DND-41 (cell line): ENCODE measurements around the gene EPHX1.

ENCODE experiments used
- ATAC-seq: fragments of 200-7000 bp; cut with Tn5 transposase; 3 replicates; pipeline ENCODE4 v1.9.1; 2021; ENCODE audit warnings: low read depth; ENCODE audit not compliant: insufficient read depth
- DNase-seq: peaks from one replicate; pipeline ENCODE4 v3.0.0-alpha.2; 2020
- H2AFZ ChIP-seq: 2 replicates; pipeline ENCODE4 v1.6.0; 2012; ENCODE audit warnings: low read depth, low read length
- H3K27ac ChIP-seq: 2 replicates; pipeline ENCODE4 v1.5.1; 2012; ENCODE audit warnings: low read length, inconsistent platforms
- H3K27me3 ChIP-seq: fragments of 200-600 bp; sonication (generic); 2 replicates; pipeline ENCODE4 v1.6.0; 2012; ENCODE audit warnings: low read length, mild to moderate bottlenecking, inconsistent platforms; ENCODE audit not compliant: insufficient read depth, poor library complexity
- H3K36me3 ChIP-seq: 2 replicates; pipeline ENCODE4 v1.5.1; 2012; ENCODE audit warnings: low read length, inconsistent platforms; ENCODE audit not compliant: insufficient read depth
- H3K4me1 ChIP-seq: 2 replicates; pipeline ENCODE4 v1.5.1; 2012; ENCODE audit warnings: mild to moderate bottlenecking, low read length; ENCODE audit not compliant: insufficient read depth
- H3K4me2 ChIP-seq: 2 replicates; pipeline ENCODE4 v1.6.0; 2012; ENCODE audit warnings: mild to moderate bottlenecking, moderate library complexity, low read length, inconsistent platforms; ENCODE audit not compliant: insufficient read depth
- H3K4me3 ChIP-seq, 2 experiments: fragments of 200-600 bp in 1 of 2; shearing (Covaris generic) in 1 of 2; 2 replicates each; pipeline ENCODE4 v1.5.1; 2012 to 2016; ENCODE audit warnings: inconsistent platforms in 2 of 2, low read length in 2 of 2, mild to moderate bottlenecking in 2 of 2, low read depth in 1 of 2, moderate library complexity in 1 of 2
- H3K79me2 ChIP-seq: 2 replicates; pipeline ENCODE4 v1.6.0; 2012; ENCODE audit warnings: low read length, inconsistent platforms; ENCODE audit not compliant: insufficient read depth
- H3K9ac ChIP-seq: 2 replicates; pipeline ENCODE4 v1.6.0; 2012; ENCODE audit warnings: low read depth, mild to moderate bottlenecking, inconsistent platforms, low read length, moderate library complexity
- H3K9me3 ChIP-seq: 2 replicates; pipeline ENCODE4 v1.5.1; 2012; ENCODE audit warnings: low read length, moderate library complexity, mild to moderate bottlenecking, inconsistent platforms; ENCODE audit not compliant: insufficient read depth, severe bottlenecking
- H4K20me1 ChIP-seq: 2 replicates; pipeline ENCODE4 v1.6.0; 2012; ENCODE audit warnings: low read length; ENCODE audit not compliant: insufficient read depth
- CTCF ChIP-seq: IDR thresholded peaks from 2 replicates; pipeline ENCODE4 v1.5.1; 2012; ENCODE audit warnings: borderline replicate concordance, low read length, moderate library complexity, mild to moderate bottlenecking; ENCODE audit not compliant: poor library complexity, severe bottlenecking; ENCODE audit errors: extremely low read depth
- EZH2 ChIP-seq: IDR thresholded peaks from 3 replicates; pipeline ENCODE4 v1.6.1; 2012; ENCODE audit warnings: borderline replicate concordance, low read depth, mild to moderate bottlenecking, moderate library complexity, low read length, inconsistent platforms; ENCODE audit not compliant: severe bottlenecking

Gene EPHX1

GRCh38 chr1:225843426-225843795 lies 33.5 kb downstream of the EPHX1 start:
- Histone ChIP-seq H3K27ac (no peak overlapping the region), H4K20me1 (no peaks in the 10 kb centered on the region), H3K4me2 (no peak overlapping the region), H3K9ac (no peak overlapping the region), H3K9me3 (no peaks in the 10 kb centered on the region), H3K79me2 (no peaks in the 10 kb centered on the region), H2AFZ (no peak overlapping the region), H3K4me3 (no peak overlapping the region), H3K4me1 (peaks cover 10% of the 10 kb centered on the region), H3K36me3 (peaks cover 12% of the 10 kb centered on the region), H3K27me3 (no peaks in the 10 kb centered on the region)
- DNase-seq, result no peak
- TF ChIP-seq EZH2, result no peak
- TF ChIP-seq CTCF, result no peak
- no peak for ATAC-seq

GRCh38 chr1:225844236-225845061 lies 34.5 kb downstream of the EPHX1 start:
- Histone ChIP-seq H2AFZ (no peak overlapping the region), H3K4me2 (no peak overlapping the region), H3K27me3 (no peaks in the 10 kb centered on the region), H3K79me2 (no peaks in the 10 kb centered on the region), H3K4me1 (peaks cover 20% of the 10 kb centered on the region), H3K9me3 (no peaks in the 10 kb centered on the region), H4K20me1 (no peaks in the 10 kb centered on the region), H3K27ac (no peak overlapping the region), H3K4me3 (no peak overlapping the region), H3K9ac (no peak overlapping the region), H3K36me3 (peaks cover 12% of the 10 kb centered on the region)
- ATAC-seq (no peak), DNase-seq (no peak)
- TF ChIP-seq EZH2, result no peak
- no peak for TF ChIP-seq CTCF

- H3K9me3 ChIP-seq, result no peaks in the 10 kb centered on the region
Measured at GRCh38 chr1:225845097-225845496, 35.2 kb downstream of the EPHX1 start.

More at GRCh38 chr1:225845097-225845496, 35.2 kb downstream of the EPHX1 start:
- DNase-seq (no peak), ATAC-seq (no peak)
- TF ChIP-seq EZH2 (no peak), CTCF (no peak)
- no peak overlapping the region for H3K9ac ChIP-seq
- H3K4me1 ChIP-seq, result peaks cover 20% of the 10 kb centered on the region
- H3K4me2 ChIP-seq, result no peak overlapping the region
- no peak overlapping the region for H3K4me3 ChIP-seq
- H3K27ac ChIP-seq, result no peak overlapping the region
- no peak overlapping the region for H2AFZ ChIP-seq
- no peaks in the 10 kb centered on the region for H4K20me1 ChIP-seq
- no peaks in the 10 kb centered on the region for H3K79me2 ChIP-seq
- H3K36me3 ChIP-seq, result peaks cover 12% of the 10 kb centered on the region
- H3K27me3 ChIP-seq, result no peaks in the 10 kb centered on the region
